ENCODE measurements around the gene COL9A2. TPM values are rescaled to one million over a fixed set of nuclear protein-coding genes. Genes with fewer than 3 reads are reported as not detected.

Gene COL9A2
- total RNA-seq, 1 experiment from 2014 or later, result 0.23 TPM

- Mint-ChIP-seq H3K27me3 (ENCODE audit: insufficient read depth, unreplicated experiment) (no peaks in the 10 kb centered on the region), H3K36me3 (ENCODE audit: insufficient read depth, unreplicated experiment) (no peaks in the 10 kb centered on the region), H3K27ac (ENCODE audit: unreplicated experiment) (no peak overlapping the region), H3K4me3 (ENCODE audit: unreplicated experiment) (no peak overlapping the region), H3K9me3 (ENCODE audit: unreplicated experiment) (no peaks in the 10 kb centered on the region), H3K4me1 (ENCODE audit: low read depth, unreplicated experiment) (peaks cover 6% of the 10 kb centered on the region)
- H3K27me3 ChIP-seq (replicated peaks; ENCODE audit: control insufficient read depth, insufficient read depth, low read length), result no peaks in the 10 kb centered on the region
- POLR2A ChIA-PET, result no interaction called here
- BruUV-seq (replicated peaks), result no TSS peak
- CTCF ChIA-PET, result no interaction called here
- intact Hi-C loops (cut with micrococcal nuclease; ENCODE audit: unreplicated experiment), result loop anchor here (10.0 kb wide), 1 partner anchor 227 kb away; no protein-coding TSS in a partner anchor
- no peak for TF ChIP-seq CTCF (IDR thresholded peaks at IDR 0.05; ENCODE audit: insufficient read depth in 1 of 2, low read depth in 1 of 2, low read length in 1 of 2, severe bottlenecking in 1 of 2, unreplicated experiment in 1 of 2)
- no peaks in the 10 kb centered on the region for H3K9me3 ChIP-seq
- H3K36me3 ChIP-seq (ENCODE audit: control insufficient read depth, insufficient read depth, low read length), result no peaks in the 10 kb centered on the region
- H3K4me3 ChIP-seq (ENCODE audit: low read depth, low read length), result no peak overlapping the region
- DNase-seq, result no peak
- no peaks in the 10 kb centered on the region for H3K4me1 ChIP-seq
Observed at GRCh38 chr1:40301541-40302299, 15.4 kb downstream of the COL9A2 start.

- no peaks in the 10 kb centered on the region for H3K27me3 Mint-ChIP-seq (ENCODE audit: insufficient read depth, unreplicated experiment)
- no peak overlapping the region for H3K4me3 Mint-ChIP-seq (ENCODE audit: unreplicated experiment)
- H3K27ac Mint-ChIP-seq (ENCODE audit: unreplicated experiment), result no peak overlapping the region
- DNase-seq, result no peak
- H3K9me3 Mint-ChIP-seq (ENCODE audit: unreplicated experiment), result no peaks in the 10 kb centered on the region
- no peaks in the 10 kb centered on the region for H3K9me3 ChIP-seq
- no peak overlapping the region for H3K4me3 ChIP-seq (ENCODE audit: low read depth, low read length)
- intact Hi-C loops (cut with micrococcal nuclease; ENCODE audit: unreplicated experiment), result loop anchor here (10.0 kb wide), 1 partner anchor 226 kb away; no protein-coding TSS in a partner anchor
- no peaks in the 10 kb centered on the region for H3K4me1 Mint-ChIP-seq (ENCODE audit: low read depth, unreplicated experiment)
- ChIA-PET CTCF (no interaction called here), POLR2A (no interaction called here)
- H3K4me1 ChIP-seq, result no peaks in the 10 kb centered on the region
- H3K27me3 ChIP-seq (replicated peaks; ENCODE audit: control insufficient read depth, insufficient read depth, low read length), result no peaks in the 10 kb centered on the region
- no peaks in the 10 kb centered on the region for H3K36me3 Mint-ChIP-seq (ENCODE audit: insufficient read depth, unreplicated experiment)
- no peak for TF ChIP-seq CTCF (IDR thresholded peaks at IDR 0.05; ENCODE audit: insufficient read depth in 1 of 2, low read depth in 1 of 2, low read length in 1 of 2, severe bottlenecking in 1 of 2, unreplicated experiment in 1 of 2)
- no peaks in the 10 kb centered on the region for H3K36me3 ChIP-seq (ENCODE audit: control insufficient read depth, insufficient read depth, low read length)
- no TSS peak for BruUV-seq (replicated peaks)
Observed at GRCh38 chr1:40301066-40301465, 16.0 kb downstream of the COL9A2 start.

- no TSS peak for BruUV-seq (replicated peaks)
- POLR2A ChIA-PET, result no interaction called here
- intact Hi-C loops (cut with micrococcal nuclease; ENCODE audit: unreplicated experiment), result loop anchor here (10.0 kb wide), 1 partner anchor 226 kb away; no protein-coding TSS in a partner anchor
- Histone ChIP-seq H3K4me1 (no peaks in the 10 kb centered on the region), H3K27me3 (replicated peaks; ENCODE audit: control insufficient read depth, insufficient read depth, low read length) (no peaks in the 10 kb centered on the region), H3K9me3 (no peaks in the 10 kb centered on the region), H3K4me3 (ENCODE audit: low read depth, low read length) (no peak overlapping the region), H3K36me3 (ENCODE audit: control insufficient read depth, insufficient read depth, low read length) (no peaks in the 10 kb centered on the region)
- H3K27ac Mint-ChIP-seq (ENCODE audit: unreplicated experiment), result no peak overlapping the region
- no peak for TF ChIP-seq CTCF (IDR thresholded peaks at IDR 0.05; ENCODE audit: insufficient read depth in 1 of 2, low read depth in 1 of 2, low read length in 1 of 2, severe bottlenecking in 1 of 2, unreplicated experiment in 1 of 2)
- DNase-seq, result no peak
- no peaks in the 10 kb centered on the region for H3K36me3 Mint-ChIP-seq (ENCODE audit: insufficient read depth, unreplicated experiment)
- H3K4me3 Mint-ChIP-seq (ENCODE audit: unreplicated experiment), result no peak overlapping the region
- CTCF ChIA-PET, result no interaction called here
- no peaks in the 10 kb centered on the region for H3K4me1 Mint-ChIP-seq (ENCODE audit: low read depth, unreplicated experiment)
- no peaks in the 10 kb centered on the region for H3K27me3 Mint-ChIP-seq (ENCODE audit: insufficient read depth, unreplicated experiment)
- no peaks in the 10 kb centered on the region for H3K9me3 Mint-ChIP-seq (ENCODE audit: unreplicated experiment)
Observed at GRCh38 chr1:40300651-40301050, 16.4 kb downstream of the COL9A2 start.

All from Caco-2 (cell line).